Heart left ventricle (tissue), 16 donors: ENCODE measurements around the gene TMEM135. TPM values are rescaled to one million over a fixed set of nuclear protein-coding genes. Genes with fewer than 3 reads are reported as not detected.

Experiments
- ATAC-seq, 4 donors: fragments of 200-7000 bp; cut with Tn5 transposase; one replicate each; pipeline ENCODE4 v1.9.1; 2020 to 2022; ENCODE audit warnings: moderate library complexity in 4 of 4, mild to moderate bottlenecking in 3 of 4, moderate number of reproducible peaks in 1 of 4
- DNase-seq, 5 donors: peaks; one replicate each; pipeline ENCODE4 v3.0.0-alpha.2; 2020
- H3K27ac ChIP-seq, 12 donors: fragments of 200-600 bp; sonication (generic) in 4 of 12; one replicate each; pipeline versions ENCODE4 v1.5.0 to v1.8.0; 2016 to 2022; ENCODE audit warnings: mild to moderate bottlenecking in 2 of 12
- H3K27me3 ChIP-seq, 9 donors: fragments of 200-600 bp; sonication (generic) in 2 of 9; one replicate each; pipeline versions ENCODE4 v1.5.1 to v1.8.0; 2016 to 2022; ENCODE audit warnings: mild to moderate bottlenecking in 3 of 9
- H3K36me3 ChIP-seq, 9 donors: fragments of 200-600 bp; sonication (generic) in 2 of 9; one replicate each; pipeline versions ENCODE4 v1.5.0 to v1.8.0; 2018 to 2022; ENCODE audit warnings: mild to moderate bottlenecking in 2 of 9
- H3K4me1 ChIP-seq, 12 donors: fragments of 200-600 bp; sonication (generic) in 4 of 12; one replicate each; pipeline versions ENCODE4 v1.5.0 to v1.8.0; 2016 to 2022; ENCODE audit warnings: mild to moderate bottlenecking in 3 of 12
- H3K4me3 ChIP-seq, 12 donors: fragments of 200-600 bp; sonication (generic) in 4 of 12; one replicate each; pipeline versions ENCODE4 v1.5.0 to v1.8.0; 2017 to 2022; ENCODE audit warnings: mild to moderate bottlenecking in 9 of 12, moderate library complexity in 4 of 12
- H3K9me3 ChIP-seq, 12 donors: fragments of 200-600 bp; sonication (generic) in 4 of 12; one replicate each; pipeline versions ENCODE4 v1.5.0 to v1.8.0; 2016 to 2022; ENCODE audit warnings: mild to moderate bottlenecking in 1 of 12
- POLR2A ChIP-seq, 2 donors: fragments of 450-650 bp; IDR thresholded peaks; one replicate each; pipeline ENCODE4 v1.6.1; 2017; ENCODE audit warnings: antibody characterized with exemption in 2 of 2, mild to moderate bottlenecking in 2 of 2, moderate library complexity in 2 of 2
- WGBS, 4 donors: extraction: QIAGEN DNeasy Blood & Tissue Kit in 2 of 4; methylation state at CpG; one replicate each; pipeline versions ENCODE4 v1.1.5 to v1.1.7; 2013 to 2018; 5-methylcytosine and 5-hydroxymethylcytosine counted together
- intact Hi-C, 10 donors: fragments of 100-400 bp; cut with DNase I; formaldehyde crosslinking; loops; one replicate each; pipeline versions ENCODE4 v1.11.1 to v1.14.2; 2022
- polyA plus RNA-seq, 2 donors: library from polyadenylated mRNA; stranded (reverse); fragments of 200-250 nt; gene quantifications; one replicate each; pipeline ENCODE4 v1.2.3, GENCODE V29; 2013
- total RNA-seq, 9 donors: library from RNA; depleted of rRNA in 2 of 9; stranded (reverse); fragments of >200 nt in 2 of 9; fragmentation: NEBNext Ultra II Directional in 3 of 9; extraction: Animal tissue kit (Norgen Biotek cat#: 25700) in 3 of 9; gene quantifications; one replicate each; pipeline versions ENCODE4 v1.1.0 to v1.2.4, GENCODE V29; 2016 to 2023
- TF ChIP-seq, protein P1 (sequence below), 12 donors: fragments of 200-600 bp; sonication (generic) in 4 of 12; IDR thresholded peaks; one replicate each; pipeline versions ENCODE4 v1.5.0 to v1.8.0; 2018 to 2022; ENCODE audit warnings: antibody characterized with exemption in 12 of 12, mild to moderate bottlenecking in 5 of 12
- donor health status: ischemic (EF 13 %, LVEDD 7.1; RV severe dilation, severe dysfunction).
- donor health status: healthy with polysubstance abuse.
- donor health status: DM: no; HTN: yes; CAD: no.
- donor health status: DM: no; HTN: no; CAD: no.
- donor health status: ischemic (EF 25% LVEDD 6.9; RV normal size, moderate dysfunction).
- donor health status: ischemic (EF 25% LVEDD 5.7; RV mildly dilated, moderate dysfunction).
- donor health status: healthy.
- donor health status: DM: yes; HTN: yes; CAD: no.
- donor health status: ischemic (EF 35%, LVEDD 5.7; RV mildly dilated, moderate dysfunction).
- donor health status: nonischemic (EF 11% LVEDD 7.7; RV severe dilation, severe dysfunction).
- donor health status: DM: yes; HTN: yes; CAD: no.
- donor health status: PGD.
- donor health status: ischemic (EF 29% LVEDD 5.4; RV normal size, mild dysfunction).
- donor health status: nonischemic (EF 23%, LVEDD 6.1; RV moderate dilation, normal function).

TMEM135 gene
- total and polyA plus RNA-seq, 11 donors, result 3.9 to 22.7 (median 14.7) TPM

DNA sequence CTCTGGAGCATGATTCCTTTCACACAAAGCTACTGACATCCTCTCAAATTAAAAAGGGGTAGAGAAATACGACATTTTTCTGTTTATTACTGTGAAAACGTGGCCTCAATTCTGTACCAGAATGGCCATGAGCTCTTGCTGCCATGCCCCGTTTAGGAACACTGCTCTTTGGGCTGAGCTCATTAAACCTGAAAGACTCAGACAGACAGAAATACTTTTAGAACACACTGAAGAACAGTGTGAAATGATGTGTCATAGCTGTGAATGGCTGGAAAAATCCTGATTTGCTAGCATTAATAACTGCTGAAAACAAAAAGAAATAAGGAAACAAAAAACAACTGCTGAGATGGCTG is 32.2 kb upstream of the TMEM135 start:
- no peak for DNase-seq
- Histone ChIP-seq H3K27me3 (no peaks in the 10 kb centered on the region), H3K4me3 (no peak overlapping the region), H3K9me3 (no peaks in the 10 kb centered on the region), H3K36me3 (no peaks in the 10 kb centered on the region), H3K4me1 (peaks cover 0 to 12% (median under 1%) of the 10 kb centered on the region in 12 donors), H3K27ac (no peak overlapping the region)
- WGBS, 4 donors, result 75 to 81% (median 80%) methylated on average over 3 of the region's 3 CpGs
- intact Hi-C loops, result no loop called here
- no peak for TF ChIP-seq POLR2A (IDR thresholded peaks at IDR 0.05)
- TF ChIP-seq, protein P1, sequence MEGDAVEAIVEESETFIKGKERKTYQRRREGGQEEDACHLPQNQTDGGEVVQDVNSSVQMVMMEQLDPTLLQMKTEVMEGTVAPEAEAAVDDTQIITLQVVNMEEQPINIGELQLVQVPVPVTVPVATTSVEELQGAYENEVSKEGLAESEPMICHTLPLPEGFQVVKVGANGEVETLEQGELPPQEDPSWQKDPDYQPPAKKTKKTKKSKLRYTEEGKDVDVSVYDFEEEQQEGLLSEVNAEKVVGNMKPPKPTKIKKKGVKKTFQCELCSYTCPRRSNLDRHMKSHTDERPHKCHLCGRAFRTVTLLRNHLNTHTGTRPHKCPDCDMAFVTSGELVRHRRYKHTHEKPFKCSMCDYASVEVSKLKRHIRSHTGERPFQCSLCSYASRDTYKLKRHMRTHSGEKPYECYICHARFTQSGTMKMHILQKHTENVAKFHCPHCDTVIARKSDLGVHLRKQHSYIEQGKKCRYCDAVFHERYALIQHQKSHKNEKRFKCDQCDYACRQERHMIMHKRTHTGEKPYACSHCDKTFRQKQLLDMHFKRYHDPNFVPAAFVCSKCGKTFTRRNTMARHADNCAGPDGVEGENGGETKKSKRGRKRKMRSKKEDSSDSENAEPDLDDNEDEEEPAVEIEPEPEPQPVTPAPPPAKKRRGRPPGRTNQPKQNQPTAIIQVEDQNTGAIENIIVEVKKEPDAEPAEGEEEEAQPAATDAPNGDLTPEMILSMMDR (IDR thresholded peaks at IDR 0.05), result no peak
- ATAC-seq, result no peak

DNA sequence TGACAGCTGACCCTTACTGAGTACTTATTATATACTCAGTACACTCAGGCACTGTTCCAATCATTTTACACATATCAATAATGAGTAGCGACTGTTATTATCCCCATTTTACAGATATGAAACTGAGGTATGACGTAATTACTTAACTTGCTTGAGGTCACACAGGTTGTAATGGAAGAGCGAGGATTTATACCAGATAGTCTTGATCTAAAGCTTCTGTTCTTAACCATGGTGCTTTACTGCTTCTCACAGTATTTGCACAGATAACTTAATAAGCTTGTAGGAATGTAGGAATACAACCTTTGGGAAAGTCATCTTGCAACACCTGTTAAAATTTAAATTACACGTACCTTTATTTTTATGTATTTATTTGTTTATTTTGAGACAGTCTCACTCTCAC is 31.7 kb upstream of the TMEM135 start:
- 94 to 98% (median 96%) methylated on average over 4 of the region's 4 CpGs for WGBS, 4 donors

DNA sequence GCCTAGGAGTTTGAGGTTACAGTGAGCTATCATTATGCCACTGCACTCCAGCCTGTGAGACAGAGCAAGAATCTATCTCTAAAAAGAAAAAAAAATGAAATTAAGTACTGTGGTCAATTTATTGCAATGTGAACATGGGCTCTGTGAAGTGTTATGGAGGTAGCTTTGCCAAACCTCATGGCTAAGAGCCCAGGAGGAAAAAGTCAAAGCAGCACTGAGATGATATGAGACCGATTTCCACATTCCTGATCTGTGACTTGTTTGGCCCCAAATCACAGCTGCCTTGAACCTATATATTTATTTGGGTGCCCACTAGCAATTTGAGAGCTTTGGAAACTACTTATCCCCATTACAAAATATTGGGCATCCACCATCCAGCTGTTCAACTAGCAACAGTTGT is 29.8 kb upstream of the TMEM135 start:
- H3K4me1 ChIP-seq, result peaks cover 0 to 13% (median 0%) of the 10 kb centered on the region in 12 donors
- no peak for TF ChIP-seq POLR2A (IDR thresholded peaks at IDR 0.05)
- TF ChIP-seq, protein P1 (IDR thresholded peaks at IDR 0.05), result no peak
- no peak overlapping the region for H3K27ac ChIP-seq
- DNase-seq (no peak), ATAC-seq (no peak)
- no peak overlapping the region for H3K4me3 ChIP-seq
- no peaks in the 10 kb centered on the region for H3K9me3 ChIP-seq
- intact Hi-C loops, result no loop called here
- no peaks in the 10 kb centered on the region for H3K27me3 ChIP-seq
- WGBS, 4 donors, result 35 to 55% (median 43%) methylated on average over 1 of the region's 1 CpG
- H3K36me3 ChIP-seq, result no peaks in the 10 kb centered on the region

More for the DNA sequence above, 31.7 kb upstream of the TMEM135 start:
- DNase-seq, result no peak
- intact Hi-C loops, result no loop called here
- no peaks in the 10 kb centered on the region for H3K9me3 ChIP-seq
- H3K27me3 ChIP-seq, result no peaks in the 10 kb centered on the region
- TF ChIP-seq POLR2A (IDR thresholded peaks at IDR 0.05), result no peak
- TF ChIP-seq, protein P1 (IDR thresholded peaks at IDR 0.05), result no peak
- peaks cover 0 to 9% (median 0%) of the 10 kb centered on the region in 12 donors for H3K4me1 ChIP-seq
- no peak for ATAC-seq
- no peaks in the 10 kb centered on the region for H3K36me3 ChIP-seq
- no peak overlapping the region for H3K27ac ChIP-seq
- H3K4me3 ChIP-seq, result no peak overlapping the region

DNA sequence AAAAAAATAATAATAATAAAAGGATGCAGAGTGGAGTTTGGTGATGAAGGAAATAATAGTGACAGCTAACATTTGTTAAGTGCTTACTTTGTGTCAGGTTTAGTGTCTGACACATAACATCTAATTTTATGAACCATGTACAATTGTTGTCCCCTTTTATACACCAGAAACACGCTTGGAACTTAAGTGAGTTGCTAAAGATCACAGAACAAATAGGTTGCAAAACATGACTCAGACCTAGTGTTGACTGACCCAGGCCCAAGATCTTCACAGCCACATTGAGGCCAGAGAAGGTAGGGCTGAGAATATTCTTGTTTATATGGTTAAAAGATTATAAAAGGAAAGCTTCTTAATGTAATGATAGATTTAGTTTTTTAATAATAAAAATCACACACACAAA is 25.6 kb upstream of the TMEM135 start:
- Histone ChIP-seq H3K27me3 (no peaks in the 10 kb centered on the region), H3K27ac (no peak overlapping the region), H3K36me3 (no peaks in the 10 kb centered on the region), H3K4me3 (no peak overlapping the region), H3K9me3 (no peaks in the 10 kb centered on the region), H3K4me1 (peaks cover 0 to 25% (median 9%) of the 10 kb centered on the region in 12 donors)
- no peak for ATAC-seq
- DNase-seq, result no peak
- intact Hi-C loops, result no loop called here
- no peak for TF ChIP-seq POLR2A (IDR thresholded peaks at IDR 0.05)
- TF ChIP-seq, protein P1 (IDR thresholded peaks at IDR 0.05), result no peak
- 85 to 92% (median 89%) methylated on average over 1 of the region's 1 CpG for WGBS, 4 donors
